IPS DF 19.7 (cell line): ENCODE data around the gene NELL1.

Experiments
- DNase-seq: peaks from one replicate; pipeline ENCODE4 v3.0.0-alpha.2; 2013; ENCODE audit warnings: low read depth, low spot score

NELL1 gene

DNA sequence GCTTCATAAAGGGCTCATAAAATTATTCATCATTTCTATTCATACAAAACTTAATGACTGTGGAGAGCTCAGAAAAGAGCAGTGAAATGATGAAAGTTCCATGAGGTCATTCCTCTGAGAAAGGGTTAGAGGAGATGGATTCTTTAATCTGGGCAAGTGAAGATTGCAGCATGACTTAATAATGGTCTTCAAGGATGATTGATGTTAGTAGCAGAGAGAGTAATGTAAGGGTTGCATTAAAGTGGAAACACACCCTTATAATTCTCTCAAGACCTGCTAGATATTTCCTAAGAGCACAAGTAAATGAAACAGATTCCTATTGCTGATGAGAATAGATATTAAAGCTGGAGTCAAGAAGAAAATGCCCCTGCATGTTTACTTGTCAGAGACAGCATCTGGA, 811.9 kb downstream of the NELL1 start:
- DNase-seq: no peak

DNA sequence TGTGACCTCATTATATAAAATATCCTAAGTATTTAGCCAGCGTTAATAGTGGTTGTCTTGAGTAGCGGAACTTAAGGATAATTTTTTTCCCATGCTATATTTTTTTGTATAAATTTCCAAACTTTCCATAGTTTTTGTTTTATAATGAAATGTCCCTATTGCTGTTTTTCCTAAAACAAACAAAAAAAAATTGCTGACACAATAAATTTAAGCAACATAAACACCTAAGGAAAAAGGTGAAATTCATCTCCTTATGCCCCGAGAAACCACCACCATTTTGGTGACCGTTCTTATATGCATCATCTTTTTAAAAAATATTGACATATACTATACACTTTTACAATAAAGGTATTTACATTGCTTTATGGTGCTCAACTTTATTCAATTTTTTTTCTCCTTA, 814.7 kb downstream of the NELL1 start:
- no peak for DNase-seq

- no peak for DNase-seq
Measured at GRCh38 chr11:21485006-21485405, 815.6 kb downstream of the NELL1 start.

- no peak for DNase-seq
Measured at GRCh38 chr11:21485426-21485825, 816.0 kb downstream of the NELL1 start.

- no peak for DNase-seq
Measured at GRCh38 chr11:21489416-21490115, 820.2 kb downstream of the NELL1 start.

DNA sequence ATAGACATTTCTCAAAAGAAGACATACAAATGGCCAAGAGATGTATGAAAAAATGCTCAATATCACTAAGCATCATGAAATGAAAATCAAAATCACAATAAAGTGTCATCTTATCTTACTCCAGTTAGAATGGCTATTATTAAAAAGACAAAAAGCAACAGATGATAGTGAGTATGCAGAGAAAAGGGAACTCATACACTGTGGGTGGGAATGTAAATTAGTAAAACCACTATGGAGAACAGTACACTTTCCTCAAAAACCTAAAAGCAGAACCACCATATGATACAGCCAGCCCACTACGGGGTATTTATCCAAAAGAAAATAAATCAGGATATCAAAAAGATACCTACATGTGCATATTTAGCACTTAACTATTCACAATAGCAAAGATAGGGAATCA, 823.5 kb downstream of the NELL1 start:
- DNase-seq: no peak

DNA sequence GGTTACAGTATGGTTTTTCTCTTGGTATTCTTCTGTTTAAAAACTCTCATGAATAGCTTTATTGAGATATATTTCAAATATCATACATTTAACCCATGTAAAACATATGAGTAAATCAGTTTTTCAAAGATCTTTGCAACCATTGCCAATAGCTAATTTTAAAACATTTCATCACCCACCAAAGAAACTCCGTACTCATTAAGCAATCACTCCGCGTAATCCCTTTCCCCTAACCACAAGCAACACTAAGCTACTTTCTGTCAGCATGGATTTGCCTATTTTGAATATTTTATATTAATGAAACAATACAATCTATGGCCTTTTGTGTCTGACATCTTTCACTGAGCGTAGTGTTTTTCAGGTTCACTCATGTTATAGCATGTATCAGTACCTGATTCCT, 825.6 kb downstream of the NELL1 start:
- DNase-seq: no peak

GRCh38 chr11:21495879-21496278, 826.5 kb downstream of the NELL1 start:
- no peak for DNase-seq

- no peak for DNase-seq
Measured at GRCh38 chr11:21501245-21501644, 831.9 kb downstream of the NELL1 start.

DNA sequence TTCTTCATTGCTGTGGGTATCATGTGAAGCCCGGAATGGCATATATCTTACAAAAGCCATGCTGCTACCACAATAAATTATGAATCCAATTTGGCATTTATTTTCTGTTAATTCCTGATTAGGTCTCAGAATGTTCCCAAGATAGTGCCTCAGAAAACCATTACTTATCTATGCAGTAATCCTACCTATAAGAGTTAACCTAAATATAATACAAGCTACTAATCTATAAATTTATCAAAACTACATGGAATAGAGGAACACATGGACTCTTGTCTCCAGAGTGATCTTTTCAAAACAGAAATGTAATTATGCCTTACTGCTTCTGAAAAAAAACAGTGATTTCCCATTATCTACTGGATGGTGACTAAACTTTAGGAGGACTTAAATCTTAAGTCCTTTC, 835.7 kb downstream of the NELL1 start:
- DNase-seq: no peak

DNA sequence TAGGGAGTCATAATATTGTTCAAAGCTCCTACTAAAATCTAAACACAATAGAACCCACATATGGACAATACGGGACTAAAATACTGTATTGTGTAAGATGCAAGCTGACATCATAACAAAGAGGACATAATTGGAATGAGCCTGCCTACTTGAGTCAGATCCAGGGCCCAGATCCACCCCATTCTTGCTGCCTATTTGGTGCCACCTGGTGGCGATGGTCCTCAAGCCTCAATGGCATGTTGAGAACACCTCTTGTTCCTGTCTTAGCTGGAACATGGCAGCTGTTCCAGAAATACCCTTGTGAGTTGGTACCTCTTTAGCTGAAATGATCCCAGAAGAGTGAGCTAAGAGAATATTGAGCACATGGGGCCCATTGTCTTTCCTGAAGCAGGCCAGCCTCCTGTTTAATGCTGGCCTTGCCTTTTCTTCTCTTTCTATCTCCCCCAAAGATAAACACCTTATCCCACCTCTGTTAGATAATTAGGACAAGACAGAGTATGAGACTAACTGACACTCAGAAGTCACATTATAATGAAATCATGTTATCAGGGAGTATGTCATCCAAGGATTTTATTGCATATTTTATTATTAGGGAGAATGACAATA, 842.6 kb downstream of the NELL1 start:
- peak; percentile 45 for DNase-seq

GRCh38 chr11:21514316-21514715, 844.9 kb downstream of the NELL1 start:
- no peak for DNase-seq

DNA sequence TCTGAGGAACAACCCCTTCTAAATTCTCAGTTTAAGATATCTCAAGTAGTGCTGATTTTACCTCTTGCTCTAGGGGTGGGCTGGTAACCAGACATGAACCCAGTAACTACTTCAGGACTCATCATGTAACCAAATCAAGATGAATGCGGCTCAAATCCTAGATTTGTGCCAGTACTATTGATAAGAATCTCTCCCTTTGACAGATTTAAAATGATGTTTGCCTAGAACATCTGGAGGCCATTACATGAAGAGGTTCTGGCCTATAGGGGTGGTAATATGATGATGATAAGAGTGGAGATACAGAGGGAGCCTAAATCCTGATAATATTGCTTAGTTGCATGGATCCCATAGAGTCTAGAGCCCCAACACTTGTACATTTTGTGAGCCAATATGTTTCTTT, 850.9 kb downstream of the NELL1 start:
- no peak for DNase-seq

DNA sequence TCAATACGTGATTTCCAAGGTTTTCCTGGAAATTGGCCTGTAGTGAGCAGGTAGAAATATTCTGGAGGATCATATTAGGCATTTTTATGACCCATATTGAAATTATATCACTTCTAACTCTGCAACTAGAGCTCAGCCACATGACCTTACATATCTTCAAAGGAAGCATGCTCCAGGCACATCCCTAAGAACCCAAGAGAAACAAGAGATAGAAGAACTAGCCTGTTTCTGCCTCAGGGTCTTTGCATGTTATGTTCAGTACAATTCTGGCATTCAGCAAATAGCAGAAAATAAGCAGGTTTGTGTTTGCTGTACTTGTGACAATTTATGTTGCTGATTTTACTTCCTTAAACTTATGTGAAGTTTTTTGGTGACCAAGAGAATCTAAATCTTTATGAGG, 859.8 kb downstream of the NELL1 start:
- DNase-seq: no peak

GRCh38 chr11:21534288-21534687, 864.9 kb downstream of the NELL1 start:
- no peak for DNase-seq

DNA sequence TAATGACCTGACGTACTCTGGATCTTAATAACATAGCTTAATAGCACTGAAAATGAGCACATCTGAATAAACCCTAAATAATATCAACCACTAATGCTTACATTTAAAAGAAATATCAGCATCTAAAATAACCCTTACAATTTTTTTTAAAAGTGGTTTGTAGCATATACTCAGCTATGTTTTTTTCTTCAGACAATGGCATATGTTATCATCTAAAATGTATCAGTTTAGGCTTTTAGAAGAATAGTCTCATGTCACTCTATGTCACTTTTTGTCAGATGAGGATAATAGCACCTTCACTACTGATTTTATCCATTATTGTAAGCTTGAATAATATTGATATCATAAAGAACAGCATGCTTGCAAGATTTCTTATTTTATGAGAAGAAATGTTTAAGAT, 868.6 kb downstream of the NELL1 start:
- DNase-seq: no peak

DNA sequence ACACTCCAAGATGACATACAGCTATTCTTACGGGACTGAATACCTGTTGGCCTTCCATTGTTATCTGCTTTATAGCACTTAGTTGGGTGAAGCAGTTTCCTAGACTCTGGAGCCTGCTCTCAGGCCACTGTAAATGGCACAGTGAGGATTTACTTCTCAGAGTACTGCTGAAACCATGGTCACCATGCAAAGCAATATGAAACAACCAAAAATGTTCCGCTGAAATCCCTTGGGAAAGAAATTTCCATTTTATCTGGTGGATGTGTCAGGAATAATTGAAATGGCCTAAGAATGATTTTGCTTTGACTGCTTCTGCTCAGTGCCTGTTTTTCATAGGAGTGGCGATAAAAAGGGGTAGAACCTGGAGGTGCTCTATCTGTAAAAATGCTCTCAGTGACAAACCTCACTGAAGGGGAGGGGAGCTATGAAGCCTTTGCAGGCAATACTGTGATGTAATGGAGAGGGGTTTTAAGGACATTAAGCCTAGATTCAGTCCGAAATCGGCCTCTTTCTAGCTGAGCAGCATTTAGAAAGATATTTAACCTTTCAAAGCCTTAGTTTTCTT, 871.9 kb downstream of the NELL1 start:
- DNase-seq: no peak

GRCh38 chr11:21543901-21544300, 874.5 kb downstream of the NELL1 start:
- DNase-seq: no peak

- DNase-seq: no peak
Measured at GRCh38 chr11:21545699-21546098, 876.3 kb downstream of the NELL1 start.

GRCh38 chr11:21546703-21547102, 877.3 kb downstream of the NELL1 start:
- no peak for DNase-seq

DNA sequence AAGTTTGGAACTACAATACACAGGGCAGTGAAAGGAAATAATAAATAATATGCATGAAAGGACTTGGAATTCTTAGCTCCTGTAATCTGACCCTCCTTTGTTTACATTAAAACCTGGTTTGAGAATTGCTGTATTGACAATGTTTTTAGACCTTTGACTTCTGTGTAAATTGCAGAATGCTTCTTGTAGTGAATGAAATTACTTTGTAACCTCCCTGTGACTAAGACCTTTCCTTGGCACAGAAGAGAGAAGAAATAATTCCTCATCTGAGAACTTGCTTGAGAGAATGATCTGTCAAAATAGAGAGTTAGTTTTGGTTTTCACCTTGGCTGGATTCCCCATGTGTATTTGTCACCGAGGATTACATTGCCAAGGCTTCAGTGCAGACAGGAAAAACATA, 883.5 kb downstream of the NELL1 start:
- DNase-seq: no peak

DNA sequence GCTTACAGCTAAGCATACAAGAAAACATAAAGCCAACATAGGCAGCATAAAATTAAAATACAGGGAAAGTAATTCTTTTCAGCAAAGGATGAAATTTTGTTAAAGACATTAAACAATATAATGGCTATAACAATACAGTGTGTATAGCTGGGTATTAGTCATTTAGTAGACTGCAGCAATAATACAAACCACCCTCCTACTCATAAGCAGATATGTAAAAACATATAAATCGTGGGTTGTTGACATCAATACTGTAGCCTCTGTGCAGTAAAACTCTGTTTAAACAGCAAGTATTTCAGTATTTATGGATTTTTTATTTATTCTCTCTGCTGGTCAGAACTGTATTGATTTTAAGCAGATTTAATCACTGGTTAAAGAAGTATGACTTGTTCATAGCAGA, 884.4 kb downstream of the NELL1 start:
- no peak for DNase-seq

GRCh38 chr11:21554284-21554683, 884.9 kb downstream of the NELL1 start:
- no peak for DNase-seq
